ENCODE data around the gene CAPZA1.

DNA sequence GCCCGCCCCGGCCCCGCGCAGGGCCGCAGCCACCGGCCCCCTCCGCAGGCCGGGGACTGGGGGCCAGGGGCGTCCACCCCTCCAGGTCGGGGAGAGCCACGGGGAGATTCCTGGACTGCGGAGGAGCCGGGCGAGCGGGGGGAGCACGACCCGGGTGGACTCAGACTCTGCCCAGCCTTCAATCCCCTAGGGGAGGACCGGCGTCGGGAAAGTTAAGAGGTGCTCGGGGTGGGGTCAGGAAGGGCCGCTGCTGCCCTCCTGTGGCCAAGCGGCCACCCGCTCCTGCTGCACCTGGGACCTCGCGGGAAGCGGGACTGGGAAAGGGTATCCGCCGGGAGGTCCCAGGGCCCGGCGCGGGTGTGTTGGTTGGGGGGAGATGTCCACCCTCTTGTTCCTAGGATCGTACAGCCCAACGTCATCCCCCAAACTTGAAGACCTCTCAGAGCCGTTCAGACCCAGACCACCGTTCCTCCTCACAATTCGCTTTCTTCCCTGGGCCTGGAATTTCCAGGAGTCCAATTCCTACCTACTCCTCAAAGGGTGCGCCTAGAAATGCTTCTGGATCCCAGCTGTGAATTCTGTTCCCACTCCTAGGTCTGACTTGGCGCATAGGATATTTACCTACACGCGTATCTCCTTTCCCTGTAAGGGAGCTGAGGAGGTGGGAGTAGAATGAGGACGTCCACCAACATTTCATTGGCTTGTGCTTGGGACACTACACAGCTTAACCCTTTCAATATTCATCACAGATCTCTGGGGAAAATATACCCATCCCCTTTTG is 87.8 kb downstream of the CAPZA1 start:
- TF ChIP-seq POLR2A (IDR thresholded peaks at IDR 0.05; ENCODE audit: control extremely low read depth in 1 of 2, low read depth in 2 of 2, low read length in 2 of 2) (peak in 1 of 2 experiments; percentile 42; a peak in 1 of 3 replicates), SP1 (IDR thresholded peaks at IDR 0.05; ENCODE audit: low read depth, low read length) (no peak), GTF2F1 (IDR thresholded peaks at IDR 0.05; ENCODE audit: borderline replicate concordance, low read depth, low read length) (no peak), NRF1 (IDR thresholded peaks at IDR 0.05; ENCODE audit: low read depth, low read length) (no peak), CEBPB (IDR thresholded peaks at IDR 0.05; ENCODE audit: low read depth, low read length) (no peak), RNF2 (IDR thresholded peaks at IDR 0.05; ENCODE audit: borderline replicate concordance, low read depth, low read length, missing control alignments, poor library complexity, severe bottlenecking) (no peak), KDM1A (IDR thresholded peaks at IDR 0.05; ENCODE audit: borderline replicate concordance, low read length) (no peak)
- TF ChIP-seq, protein P1, sequence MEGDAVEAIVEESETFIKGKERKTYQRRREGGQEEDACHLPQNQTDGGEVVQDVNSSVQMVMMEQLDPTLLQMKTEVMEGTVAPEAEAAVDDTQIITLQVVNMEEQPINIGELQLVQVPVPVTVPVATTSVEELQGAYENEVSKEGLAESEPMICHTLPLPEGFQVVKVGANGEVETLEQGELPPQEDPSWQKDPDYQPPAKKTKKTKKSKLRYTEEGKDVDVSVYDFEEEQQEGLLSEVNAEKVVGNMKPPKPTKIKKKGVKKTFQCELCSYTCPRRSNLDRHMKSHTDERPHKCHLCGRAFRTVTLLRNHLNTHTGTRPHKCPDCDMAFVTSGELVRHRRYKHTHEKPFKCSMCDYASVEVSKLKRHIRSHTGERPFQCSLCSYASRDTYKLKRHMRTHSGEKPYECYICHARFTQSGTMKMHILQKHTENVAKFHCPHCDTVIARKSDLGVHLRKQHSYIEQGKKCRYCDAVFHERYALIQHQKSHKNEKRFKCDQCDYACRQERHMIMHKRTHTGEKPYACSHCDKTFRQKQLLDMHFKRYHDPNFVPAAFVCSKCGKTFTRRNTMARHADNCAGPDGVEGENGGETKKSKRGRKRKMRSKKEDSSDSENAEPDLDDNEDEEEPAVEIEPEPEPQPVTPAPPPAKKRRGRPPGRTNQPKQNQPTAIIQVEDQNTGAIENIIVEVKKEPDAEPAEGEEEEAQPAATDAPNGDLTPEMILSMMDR (IDR thresholded peaks at IDR 0.05; ENCODE audit: control extremely low read depth in 1 of 3, insufficient read depth in 1 of 3, low read depth in 1 of 3, low read length in 3 of 3) = peak in 2 of 3 experiments; percentile 90 to 92; a peak in 3 of 4 replicates
